Upper lobe of right lung (tissue), 1 donor: ENCODE results near the gene ZNF202. TPM values are rescaled to one million over a fixed set of nuclear protein-coding genes. Genes with fewer than 3 reads are reported as not detected.

Source experiments
- ATAC-seq: fragments of 200-7000 bp; cut with Tn5 transposase; one replicate; pipeline ENCODE4 v1.9.1; 2020; ENCODE audit warnings: mild to moderate bottlenecking, moderate library complexity
- DNase-seq: peaks from one replicate; pipeline ENCODE4 v3.0.0-alpha.2; 2020
- H3K27ac ChIP-seq: fragments of 200-600 bp; one replicate; pipeline ENCODE4 v1.8.0; 2022
- H3K27me3 ChIP-seq: fragments of 200-600 bp; one replicate; pipeline ENCODE4 v1.8.0; 2022; ENCODE audit warnings: mild to moderate bottlenecking
- H3K36me3 ChIP-seq: fragments of 200-600 bp; one replicate; pipeline ENCODE4 v1.8.0; 2022
- H3K4me1 ChIP-seq: fragments of 200-600 bp; one replicate; pipeline ENCODE4 v1.8.0; 2022
- H3K4me3 ChIP-seq: fragments of 200-600 bp; one replicate; pipeline ENCODE4 v1.8.0; 2022; ENCODE audit warnings: mild to moderate bottlenecking
- H3K9me3 ChIP-seq: fragments of 200-600 bp; one replicate; pipeline ENCODE4 v1.8.0; 2022
- intact Hi-C: fragments of 100-400 bp; cut with DNase I; formaldehyde crosslinking; loops from one replicate; pipeline ENCODE4 v1.11.0; 2022
- total RNA-seq: library from RNA; stranded (reverse); fragmentation: NEBNext Ultra II Directional; extraction: Animal tissue kit (Norgen Biotek cat#: 25700); gene quantifications from one replicate; pipeline ENCODE4 v1.2.1, GENCODE V29; 2021
- TF ChIP-seq, protein P1 (sequence below): fragments of 200-600 bp; IDR thresholded peaks from one replicate; pipeline ENCODE4 v1.8.0; 2022; ENCODE audit warnings: antibody characterized with exemption
- donor health status: DM: no; HTN: yes; CAD: no; lungs with severe emphysema.

The ZNF202 gene
- total RNA-seq, 1 donor from 2014 or later = 9.6 TPM

DNA sequence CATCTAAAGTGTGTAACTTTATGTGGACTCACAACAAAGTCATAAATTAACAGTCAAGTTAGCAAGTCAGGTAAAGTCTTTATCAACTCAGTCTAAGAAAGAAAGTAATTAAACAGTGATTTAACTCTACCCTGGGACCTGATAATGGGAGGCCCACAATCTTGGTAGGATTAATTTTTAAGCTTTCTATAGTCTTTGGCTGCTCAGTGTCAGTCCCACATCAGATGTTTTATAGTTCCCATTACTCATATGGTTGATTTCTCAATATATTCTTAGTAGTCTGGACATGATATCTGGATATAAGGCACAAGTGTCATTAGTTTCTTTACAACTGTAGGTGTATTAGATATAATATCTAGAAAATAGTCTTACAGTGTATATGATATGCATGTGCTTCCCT is 48.5 kb downstream of the ZNF202 start:
- no peaks in the 10 kb centered on the region for H3K9me3 ChIP-seq
- H3K36me3 ChIP-seq = no peaks in the 10 kb centered on the region
- DNase-seq (no peak), ATAC-seq (no peak)
- H3K27me3 ChIP-seq = peaks cover 33% of the 10 kb centered on the region
- H3K4me3 ChIP-seq = no peak overlapping the region
- H3K27ac ChIP-seq = no peak overlapping the region
- H3K4me1 ChIP-seq = no peaks in the 10 kb centered on the region
- TF ChIP-seq, protein P1, sequence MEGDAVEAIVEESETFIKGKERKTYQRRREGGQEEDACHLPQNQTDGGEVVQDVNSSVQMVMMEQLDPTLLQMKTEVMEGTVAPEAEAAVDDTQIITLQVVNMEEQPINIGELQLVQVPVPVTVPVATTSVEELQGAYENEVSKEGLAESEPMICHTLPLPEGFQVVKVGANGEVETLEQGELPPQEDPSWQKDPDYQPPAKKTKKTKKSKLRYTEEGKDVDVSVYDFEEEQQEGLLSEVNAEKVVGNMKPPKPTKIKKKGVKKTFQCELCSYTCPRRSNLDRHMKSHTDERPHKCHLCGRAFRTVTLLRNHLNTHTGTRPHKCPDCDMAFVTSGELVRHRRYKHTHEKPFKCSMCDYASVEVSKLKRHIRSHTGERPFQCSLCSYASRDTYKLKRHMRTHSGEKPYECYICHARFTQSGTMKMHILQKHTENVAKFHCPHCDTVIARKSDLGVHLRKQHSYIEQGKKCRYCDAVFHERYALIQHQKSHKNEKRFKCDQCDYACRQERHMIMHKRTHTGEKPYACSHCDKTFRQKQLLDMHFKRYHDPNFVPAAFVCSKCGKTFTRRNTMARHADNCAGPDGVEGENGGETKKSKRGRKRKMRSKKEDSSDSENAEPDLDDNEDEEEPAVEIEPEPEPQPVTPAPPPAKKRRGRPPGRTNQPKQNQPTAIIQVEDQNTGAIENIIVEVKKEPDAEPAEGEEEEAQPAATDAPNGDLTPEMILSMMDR = no peak
- intact Hi-C loops = no loop called here

DNA sequence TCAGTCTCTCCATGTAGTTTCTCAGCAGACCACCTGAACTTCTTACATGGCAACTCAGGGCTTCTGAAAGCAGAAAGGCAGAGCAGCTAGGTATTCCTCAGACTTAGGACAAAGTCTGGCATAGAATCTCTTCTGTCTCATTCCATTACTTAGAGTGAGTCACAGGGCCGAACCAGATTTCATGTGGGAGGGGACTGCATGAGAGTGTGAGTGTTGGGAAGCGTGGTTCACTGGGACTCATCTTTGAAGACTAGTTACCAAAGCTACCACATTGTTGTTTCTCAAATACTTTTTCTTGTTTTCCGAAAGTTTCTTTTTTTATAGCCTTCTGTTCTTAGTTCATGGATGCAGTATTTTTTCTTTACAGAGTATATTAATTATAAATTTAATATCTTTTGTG is 51.0 kb downstream of the ZNF202 start:
- Histone ChIP-seq H3K27me3 (peaks cover 33% of the 10 kb centered on the region), H3K27ac (no peak overlapping the region), H3K4me1 (no peaks in the 10 kb centered on the region), H3K4me3 (no peak overlapping the region), H3K9me3 (no peaks in the 10 kb centered on the region), H3K36me3 (no peaks in the 10 kb centered on the region)
- DNase-seq (no peak), ATAC-seq (no peak)
- TF ChIP-seq, protein P1 = no peak
- intact Hi-C loops = no loop called here

DNA sequence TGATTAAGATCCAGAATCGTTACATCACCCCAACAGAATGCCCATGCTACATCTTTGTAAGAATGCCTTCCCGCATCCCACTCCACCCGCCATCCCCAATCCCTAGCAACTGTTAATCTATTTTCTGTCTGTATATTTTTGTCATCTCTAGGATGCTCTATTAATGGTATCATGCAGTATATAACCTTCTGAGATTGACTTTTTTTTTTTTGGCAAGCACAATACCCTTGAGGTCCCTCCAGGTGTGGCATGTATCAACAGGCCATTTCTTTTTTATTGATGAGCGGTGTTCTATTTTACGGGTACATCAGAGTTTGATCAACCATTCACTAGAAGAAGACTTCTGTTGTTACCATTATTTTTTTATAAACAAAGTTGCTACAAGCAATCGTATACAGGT is 56.9 kb downstream of the ZNF202 start:
- H3K27ac ChIP-seq = no peak overlapping the region
- intact Hi-C loops = no loop called here
- no peaks in the 10 kb centered on the region for H3K36me3 ChIP-seq
- no peak overlapping the region for H3K4me3 ChIP-seq
- H3K27me3 ChIP-seq = peaks cover 2% of the 10 kb centered on the region
- H3K9me3 ChIP-seq = no peaks in the 10 kb centered on the region
- DNase-seq (no peak), ATAC-seq (no peak)
- TF ChIP-seq, protein P1 = no peak
- H3K4me1 ChIP-seq = no peaks in the 10 kb centered on the region

DNA sequence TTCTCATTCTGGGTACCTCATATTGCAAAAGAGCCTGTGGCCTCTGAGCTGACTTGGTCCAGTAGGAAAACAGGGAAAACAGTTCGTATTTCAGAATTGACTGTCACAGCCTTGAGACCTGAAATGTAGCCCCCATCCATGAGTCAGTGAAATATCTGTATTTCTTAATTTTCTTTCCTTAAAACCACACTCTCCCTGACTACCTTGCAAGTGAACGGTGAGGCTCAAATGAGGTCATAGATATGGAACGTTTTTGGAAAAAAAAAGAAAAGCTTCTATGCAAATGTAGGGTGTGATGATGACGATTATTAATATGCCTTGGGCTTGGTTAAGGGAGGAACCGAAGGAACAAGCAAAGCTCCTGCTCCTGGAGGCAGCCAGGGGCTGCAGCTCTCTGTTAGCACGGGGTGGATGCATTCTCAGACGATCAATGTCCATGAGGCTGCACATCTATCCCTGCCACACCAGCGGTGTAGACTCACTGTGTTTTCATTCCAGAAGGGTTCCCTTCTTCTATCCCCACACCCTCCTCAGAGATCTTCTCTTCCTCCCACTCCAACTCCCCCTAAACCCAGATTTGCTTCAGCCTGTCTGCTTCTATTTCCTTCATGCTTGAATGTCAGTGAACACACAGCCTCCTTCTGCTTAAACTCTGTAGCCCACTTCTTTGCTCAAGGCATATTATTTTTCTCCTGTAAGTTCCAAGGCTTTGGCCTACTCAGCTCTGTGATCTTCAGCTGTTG is 57.9 kb downstream of the ZNF202 start:
- H3K27ac ChIP-seq = no peak overlapping the region
- no peak for ATAC-seq

DNA sequence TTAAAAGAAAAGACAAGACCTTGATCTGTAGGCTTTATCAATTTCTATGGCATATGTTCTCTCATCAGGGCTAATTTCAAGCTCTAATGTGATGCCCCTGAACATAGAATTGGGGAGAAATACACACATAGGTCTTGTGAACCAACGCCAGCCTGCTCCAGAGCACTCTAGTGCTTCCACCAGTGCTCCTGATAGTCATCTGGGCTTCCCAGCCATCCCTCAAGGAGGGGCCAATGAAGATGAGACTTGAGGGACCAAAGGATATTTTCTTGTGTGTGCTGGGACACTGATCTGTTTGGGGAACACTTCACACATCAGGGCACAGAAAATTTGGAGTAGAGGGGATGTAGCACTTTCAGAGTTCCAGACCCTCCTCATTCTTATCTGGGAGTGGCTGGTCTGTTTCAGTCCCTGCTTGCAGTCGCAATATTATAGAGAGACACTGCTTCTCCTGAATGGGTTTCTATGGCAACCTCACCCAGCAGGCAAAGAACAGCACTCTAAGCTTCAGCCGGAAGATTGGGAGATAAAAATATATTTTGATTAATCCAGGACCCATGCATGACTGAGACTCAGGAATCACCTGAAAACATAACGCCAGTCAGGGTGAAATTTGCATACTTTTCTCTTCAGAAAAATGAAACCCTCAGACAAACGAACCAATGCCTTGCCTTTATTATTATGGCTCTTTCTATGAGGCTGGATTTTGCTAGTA is 58.6 kb downstream of the ZNF202 start:
- intact Hi-C loops = no loop called here
- TF ChIP-seq, protein P1 = no peak
- Histone ChIP-seq H3K27ac (no peak overlapping the region), H3K4me3 (no peak overlapping the region), H3K36me3 (no peaks in the 10 kb centered on the region), H3K4me1 (no peaks in the 10 kb centered on the region), H3K9me3 (no peaks in the 10 kb centered on the region), H3K27me3 (peaks cover 4% of the 10 kb centered on the region)
- ATAC-seq (no peak), DNase-seq (no peak)

More for the DNA sequence above, 57.9 kb downstream of the ZNF202 start:
- intact Hi-C loops = no loop called here
- H3K36me3 ChIP-seq = no peaks in the 10 kb centered on the region
- H3K4me1 ChIP-seq = no peaks in the 10 kb centered on the region
- H3K27me3 ChIP-seq = peaks cover 4% of the 10 kb centered on the region
- H3K9me3 ChIP-seq = no peaks in the 10 kb centered on the region
- TF ChIP-seq, protein P1 = no peak
- no peak overlapping the region for H3K4me3 ChIP-seq
- DNase-seq = no peak
